RWPE2 (cell line): ENCODE measurements around the gene GLTP.

Experiments
- ATAC-seq: fragments of 200-7000 bp; cut with Tn5 transposase; 3 replicates; pipeline ENCODE4 v1.9.1; 2021; ENCODE audit warnings: low read depth
- DNase-seq: peaks from one replicate; pipeline ENCODE4 v3.0.0-alpha.2; 2020; ENCODE audit warnings: low spot score
- H3K27ac ChIP-seq: fragments of 450-650 bp; 2 replicates; pipeline ENCODE4 v1.5.1; 2017; ENCODE audit warnings: mild to moderate bottlenecking; ENCODE audit not compliant: poor library complexity, severe bottlenecking
- H3K27me3 ChIP-seq: fragments of 250-450 bp; sonication (Bioruptor Pico); 2 replicates; pipeline ENCODE4 v1.5.1; 2021; ENCODE audit warnings: mild to moderate bottlenecking, moderate library complexity; ENCODE audit not compliant: insufficient read depth, poor library complexity, severe bottlenecking
- H3K36me3 ChIP-seq: fragments of 250-450 bp; sonication (Bioruptor Pico); 2 replicates; pipeline ENCODE4 v1.5.1; 2020; ENCODE audit warnings: low read depth, mild to moderate bottlenecking, moderate library complexity
- H3K4me1 ChIP-seq: fragments of 250-450 bp; sonication (Bioruptor Pico); 2 replicates; pipeline ENCODE4 v1.5.1; 2021; ENCODE audit warnings: mild to moderate bottlenecking, moderate library complexity; ENCODE audit not compliant: insufficient read depth, poor library complexity, severe bottlenecking
- H3K4me3 ChIP-seq: fragments of 250-450 bp; sonication (Bioruptor Pico); 2 replicates; pipeline ENCODE4 v1.5.1; 2021; ENCODE audit warnings: mild to moderate bottlenecking, moderate library complexity; ENCODE audit not compliant: severe bottlenecking
- H3K9me3 ChIP-seq: fragments of 250-450 bp; sonication (Bioruptor Pico); 2 replicates; pipeline ENCODE4 v1.5.1; 2021; ENCODE audit warnings: mild to moderate bottlenecking, moderate library complexity; ENCODE audit not compliant: severe bottlenecking
- CTCF ChIP-seq: fragments of 450-650 bp; IDR thresholded peaks from one replicate; pipeline ENCODE4 v1.5.1; 2017; ENCODE audit warnings: mild to moderate bottlenecking, moderate library complexity; ENCODE audit not compliant: poor library complexity, severe bottlenecking

GLTP gene

GRCh38 chr12:109821968-109822367, 58.4 kb downstream of the GLTP start:
- no peak for ATAC-seq
- Histone ChIP-seq H3K36me3 (no peaks in the 10 kb centered on the region), H3K9me3 (no peaks in the 10 kb centered on the region), H3K4me1 (peaks cover 47% of the 10 kb centered on the region), H3K27me3 (no peaks in the 10 kb centered on the region), H3K4me3 (no peak overlapping the region), H3K27ac (peak overlapping the region; percentile 76)
- TF ChIP-seq CTCF, result no peak
- DNase-seq, result no peak

GRCh38 chr12:109820816-109821381, 59.4 kb downstream of the GLTP start:
- peak; percentile 83 for DNase-seq

GRCh38 chr12:109818905-109819500, 61.3 kb downstream of the GLTP start:
- Histone ChIP-seq H3K4me3 (no peak overlapping the region), H3K36me3 (no peaks in the 10 kb centered on the region), H3K27ac (peak overlapping the region; percentile 76), H3K27me3 (no peaks in the 10 kb centered on the region), H3K9me3 (no peaks in the 10 kb centered on the region), H3K4me1 (peaks cover 47% of the 10 kb centered on the region)
- DNase-seq (no peak), ATAC-seq (peak; percentile 79)
- no peak for TF ChIP-seq CTCF

More at GRCh38 chr12:109820816-109821381, 59.4 kb downstream of the GLTP start:
- peak; percentile 64 for ATAC-seq
- H3K9me3 ChIP-seq, result no peaks in the 10 kb centered on the region
- peak overlapping the region; percentile 76 for H3K27ac ChIP-seq
- H3K4me3 ChIP-seq, result no peak overlapping the region
- H3K27me3 ChIP-seq, result no peaks in the 10 kb centered on the region
- H3K4me1 ChIP-seq, result peaks cover 47% of the 10 kb centered on the region
- TF ChIP-seq CTCF, result no peak
- no peaks in the 10 kb centered on the region for H3K36me3 ChIP-seq

GRCh38 chr12:109818253-109818652, 62.1 kb downstream of the GLTP start:
- Histone ChIP-seq H3K36me3 (no peaks in the 10 kb centered on the region), H3K9me3 (no peaks in the 10 kb centered on the region), H3K27me3 (no peaks in the 10 kb centered on the region), H3K4me3 (no peak overlapping the region), H3K27ac (peak overlapping the region; percentile 76), H3K4me1 (peaks cover 44% of the 10 kb centered on the region)
- TF ChIP-seq CTCF, result no peak
- no peak for ATAC-seq
- no peak for DNase-seq

GRCh38 chr12:109817627-109818231, 62.6 kb downstream of the GLTP start:
- Histone ChIP-seq H3K4me1 (peaks cover 38% of the 10 kb centered on the region), H3K4me3 (no peak overlapping the region), H3K36me3 (no peaks in the 10 kb centered on the region), H3K9me3 (no peaks in the 10 kb centered on the region), H3K27ac (no peak overlapping the region), H3K27me3 (no peaks in the 10 kb centered on the region)
- no peak for TF ChIP-seq CTCF
- ATAC-seq (no peak), DNase-seq (no peak)
